ENCODE measurements around the gene AOPEP. TPM values are rescaled to one million over a fixed set of nuclear protein-coding genes. Genes with fewer than 3 reads are reported as not detected.
A peak's percentile ranks its signal among the peaks of the same experiment; 100 is the strongest.

The AOPEP gene
- total RNA-seq, 1 donor from 2014 or later: 75.3 TPM

DNA sequence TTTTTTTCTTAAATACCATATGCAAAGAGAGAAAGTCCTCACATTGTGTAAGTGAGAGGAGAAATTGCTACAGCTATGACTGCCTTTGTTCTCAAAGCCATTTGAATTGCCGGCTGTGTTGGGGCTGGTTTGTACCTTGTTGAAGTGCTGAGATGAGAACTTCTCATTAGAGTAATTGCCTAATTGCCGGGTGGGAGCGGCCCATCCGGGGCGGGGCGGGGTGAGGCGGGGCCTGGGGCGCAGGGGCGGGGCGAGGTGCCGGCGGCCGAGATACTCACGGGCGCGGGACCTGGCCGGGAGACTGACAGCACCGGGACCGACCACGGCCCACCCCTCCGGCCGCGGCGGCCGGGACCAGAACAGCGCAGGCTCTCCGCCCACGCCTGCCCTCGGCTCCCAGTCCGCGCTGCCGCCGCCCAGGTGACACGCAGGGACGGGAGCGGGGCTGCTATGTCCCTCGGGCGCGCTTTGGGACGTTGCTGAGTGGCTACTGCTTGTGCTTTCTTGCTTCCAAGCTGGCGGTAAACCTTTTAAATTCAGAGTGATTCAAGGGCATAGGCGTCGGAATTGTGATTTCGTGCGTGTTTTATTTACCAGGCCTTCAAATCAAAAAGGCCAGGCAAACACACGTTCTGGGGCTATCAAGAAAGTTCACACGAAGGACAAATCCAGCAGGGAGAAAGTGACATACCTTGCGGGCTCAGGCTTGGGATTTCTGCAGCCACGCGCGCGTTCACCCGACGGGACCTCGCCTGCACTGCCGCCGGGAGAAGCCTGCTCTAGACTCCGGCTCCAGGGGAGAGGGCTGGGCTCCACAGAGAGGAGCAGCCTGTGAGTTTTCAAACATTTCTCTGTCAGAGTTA, 322.0 kb downstream of the AOPEP start:
- H3K4me1 ChIP-seq (ENCODE audit: insufficient read depth, low read length): peaks cover 15% of the 10 kb centered on the region
- Mint-ChIP-seq H3K4me1 (ENCODE audit: low read depth, unreplicated experiment) (peaks cover 32% of the 10 kb centered on the region), H3K4me3 (ENCODE audit: unreplicated experiment) (peak overlapping the region; percentile 91), H3K27me3 (ENCODE audit: low read depth, unreplicated experiment) (no peaks in the 10 kb centered on the region), H3K36me3 (ENCODE audit: low read depth, unreplicated experiment) (peaks cover 24% of the 10 kb centered on the region), H3K27ac (ENCODE audit: unreplicated experiment) (peak overlapping the region; percentile 67), H3K9me3 (ENCODE audit: unreplicated experiment) (no peaks in the 10 kb centered on the region)
- FAIRE-seq (no peak), DNase-seq (ENCODE audit: low read depth) (no peak)
- peaks cover 74% of the 10 kb centered on the region for H4K20me1 ChIP-seq (ENCODE audit: insufficient read depth, low read length)
- no peaks in the 10 kb centered on the region for H3K27me3 ChIP-seq (ENCODE audit: insufficient read depth, low read length)
- H3K4me2 ChIP-seq (ENCODE audit: low read length): peak overlapping the region; percentile 94
- TF ChIP-seq EZH2 (IDR thresholded peaks at IDR 0.05; ENCODE audit: insufficient read depth, low read length): no peak
- TF ChIP-seq CTCF (IDR thresholded peaks at IDR 0.05; ENCODE audit: insufficient read depth, low read depth, low read length): no peak
- H3K9ac ChIP-seq (ENCODE audit: low read length): peak overlapping the region; percentile 85
- H3K4me3 ChIP-seq (ENCODE audit: insufficient read depth, low read depth, low read length): peak overlapping the region; percentile 66
- peaks cover 21% of the 10 kb centered on the region for H3K36me3 ChIP-seq (ENCODE audit: insufficient read depth, low read length)
- peaks cover 96% of the 10 kb centered on the region for H3K79me2 ChIP-seq (ENCODE audit: insufficient read depth, low read length)
- peak overlapping the region; percentile 55 for H3K27ac ChIP-seq (ENCODE audit: low read depth, low read length)
- no peaks in the 10 kb centered on the region for H3K9me3 ChIP-seq (ENCODE audit: insufficient read depth, low read depth, low read length)
- H2AFZ ChIP-seq (ENCODE audit: low read depth, low read length): no peak overlapping the region

DNA sequence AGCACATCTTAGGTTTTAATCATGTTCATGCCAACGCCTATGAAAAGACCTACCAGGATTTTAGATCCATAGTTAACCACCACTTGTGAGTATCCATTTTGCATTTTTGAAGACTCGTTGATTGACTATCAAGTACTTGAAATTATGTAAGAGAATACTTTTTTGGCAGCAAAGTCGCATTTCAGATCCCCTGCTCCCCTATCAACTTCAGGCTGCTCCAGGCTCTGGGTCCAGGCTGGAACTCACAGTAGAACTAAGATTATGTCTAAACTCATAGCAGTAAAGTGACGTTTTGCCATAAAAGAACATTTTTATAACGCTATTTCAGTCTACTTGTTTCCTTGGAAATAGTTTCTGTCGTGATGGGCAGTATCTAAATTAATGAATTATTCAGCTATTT, 323.3 kb downstream of the AOPEP start:
- peak overlapping the region; percentile 94 for H3K4me2 ChIP-seq (ENCODE audit: low read length)
- H2AFZ ChIP-seq (ENCODE audit: low read depth, low read length): no peak overlapping the region
- DNase-seq (ENCODE audit: low read depth) (no peak), FAIRE-seq (peak; percentile 71)
- H3K4me1 ChIP-seq (ENCODE audit: insufficient read depth, low read length): peaks cover 22% of the 10 kb centered on the region
- H3K4me3 Mint-ChIP-seq (ENCODE audit: unreplicated experiment): peak overlapping the region; percentile 91
- H3K9ac ChIP-seq (ENCODE audit: low read length): peak overlapping the region; percentile 85
- peaks cover 40% of the 10 kb centered on the region for H3K4me1 Mint-ChIP-seq (ENCODE audit: low read depth, unreplicated experiment)
- H3K79me2 ChIP-seq (ENCODE audit: insufficient read depth, low read length): peaks cover 96% of the 10 kb centered on the region
- TF ChIP-seq CTCF (IDR thresholded peaks at IDR 0.05; ENCODE audit: insufficient read depth, low read depth, low read length): no peak
- TF ChIP-seq EZH2 (IDR thresholded peaks at IDR 0.05; ENCODE audit: insufficient read depth, low read length): no peak
- no peaks in the 10 kb centered on the region for H3K9me3 ChIP-seq (ENCODE audit: insufficient read depth, low read depth, low read length)
- H3K27ac ChIP-seq (ENCODE audit: low read depth, low read length): no peak overlapping the region
- H3K4me3 ChIP-seq (ENCODE audit: insufficient read depth, low read depth, low read length): peak overlapping the region; percentile 66
- H3K36me3 Mint-ChIP-seq (ENCODE audit: low read depth, unreplicated experiment): peaks cover 20% of the 10 kb centered on the region
- H3K36me3 ChIP-seq (ENCODE audit: insufficient read depth, low read length): peaks cover 10% of the 10 kb centered on the region
- peaks cover 68% of the 10 kb centered on the region for H4K20me1 ChIP-seq (ENCODE audit: insufficient read depth, low read length)
- H3K27me3 Mint-ChIP-seq (ENCODE audit: low read depth, unreplicated experiment): no peaks in the 10 kb centered on the region
- H3K27ac Mint-ChIP-seq (ENCODE audit: unreplicated experiment): peak overlapping the region; percentile 41
- H3K27me3 ChIP-seq (ENCODE audit: insufficient read depth, low read length): no peaks in the 10 kb centered on the region
- no peaks in the 10 kb centered on the region for H3K9me3 Mint-ChIP-seq (ENCODE audit: unreplicated experiment)

All from astrocyte (in vitro differentiated cells and primary cell).